Common myeloid progenitor, CD34-positive (primary cell): ENCODE measurements around the gene CPOX.

ENCODE experiments used
- CTCF ChIA-PET: fragments of 350-600 bp; sonication (Branson Sonifier 250); formaldehyde crosslinking; loops from one replicate; lab custom pipeline; 2021; ENCODE audit warnings: antibody characterized with exemption; lab: Charles Lee
- POLR2A ChIA-PET: fragments of 350-600 bp; sonication (Branson Sonifier 250); formaldehyde crosslinking; loops from one replicate; lab custom pipeline; 2021; ENCODE audit warnings: antibody characterized with exemption; lab: Charles Lee
- DNase-seq, 3 donors: peaks; one replicate each; pipeline versions ENCODE4 v3.0.0 to v3.0.0-alpha.2; 2013
- H3K27ac ChIP-seq, 2 experiments: 1 replicate in 1 of 2; 2 replicates in 1 of 2; pipeline ENCODE4 v1.7.0; 2013; ENCODE audit warnings: inconsistent platforms in 2 of 2, low read length in 2 of 2, mild to moderate bottlenecking in 2 of 2, low read depth in 1 of 2, moderate library complexity in 1 of 2; ENCODE audit not compliant: severe bottlenecking in 2 of 2, insufficient read depth in 1 of 2, poor library complexity in 1 of 2
- H3K27me3 ChIP-seq, 5 experiments: replicated peaks in 2 of 5; 1 replicate in 3 of 5; 2 replicates in 2 of 5; pipeline versions ENCODE4 v1.6.1 to v1.7.0; 2013; ENCODE audit warnings: low read length in 4 of 5, mild to moderate bottlenecking in 2 of 5, moderate library complexity in 2 of 5, inconsistent platforms in 1 of 5; ENCODE audit not compliant: insufficient read depth in 5 of 5, control insufficient read depth in 4 of 5
- H3K36me3 ChIP-seq, 4 experiments: 1 replicate in 2 of 4; 2 replicates in 2 of 4; pipeline versions ENCODE4 v1.6.1 to v1.7.0; 2013; ENCODE audit warnings: low read length in 3 of 4, control low read depth in 1 of 4, mild to moderate bottlenecking in 1 of 4; ENCODE audit not compliant: control insufficient read depth in 4 of 4, insufficient read depth in 4 of 4
- H3K4me1 ChIP-seq, 4 experiments: 1 replicate in 3 of 4; 2 replicates in 1 of 4; pipeline versions ENCODE4 v1.6.1 to v1.7.1; 2013; ENCODE audit warnings: low read length in 3 of 4, mild to moderate bottlenecking in 3 of 4, control low read depth in 1 of 4, inconsistent platforms in 1 of 4, moderate library complexity in 1 of 4; ENCODE audit not compliant: control insufficient read depth in 4 of 4, insufficient read depth in 4 of 4; ENCODE audit errors: control extremely low read depth in 1 of 4
- H3K4me3 ChIP-seq, 7 experiments: 1 replicate in 4 of 7; 2 replicates in 3 of 7; pipeline versions ENCODE4 v1.5.1 to v1.7.0; 2013; ENCODE audit warnings: mild to moderate bottlenecking in 7 of 7, low read length in 6 of 7, moderate library complexity in 6 of 7, inconsistent platforms in 2 of 7, low read depth in 2 of 7, control low read depth in 1 of 7; ENCODE audit not compliant: insufficient read depth in 4 of 7, control insufficient read depth in 1 of 7; ENCODE audit errors: extremely low read depth in 1 of 7
- H3K9me3 ChIP-seq, 5 experiments: 1 replicate in 4 of 5; 2 replicates in 1 of 5; pipeline versions ENCODE4 v1.6.1 to v1.7.1; 2013; ENCODE audit warnings: low read length in 4 of 5, mild to moderate bottlenecking in 2 of 5, inconsistent platforms in 1 of 5, low read depth in 1 of 5, moderate library complexity in 1 of 5; ENCODE audit not compliant: control insufficient read depth in 4 of 5, insufficient read depth in 2 of 5; ENCODE audit errors: control extremely low read depth in 1 of 5
- WGBS: methylation state at CpG from one replicate; pipeline ENCODE4 v1.1.5; 2013; ENCODE audit not compliant: insufficient coverage; 5-methylcytosine and 5-hydroxymethylcytosine counted together

The CPOX gene

GRCh38 chr3:98602078-98602678 lies 8.8 kb upstream of the CPOX start:
- Histone ChIP-seq H3K27me3 (no peaks in the 10 kb centered on the region), H3K27ac (no peak overlapping the region), H3K4me3 (no peak overlapping the region), H3K4me1 (peaks cover 0 to 16% (median 6%) of the 10 kb centered on the region in 4 experiments), H3K9me3 (peaks cover 0 to 1% (median 0%) of the 10 kb centered on the region in 5 experiments), H3K36me3 (no peaks in the 10 kb centered on the region)
- peak; percentile 61 to 75 (median 74) for DNase-seq
- ChIA-PET POLR2A (no interaction called here), CTCF (interaction anchor here (0.5 to 14.7 kb wide), 30 partner anchors 10 to 825 kb away, joined by 3 to 293 read pairs (median 4); no protein-coding TSS in a partner anchor)
- whole genome bisulfite sequencing = 30% methylated on average over 2 of the region's 4 CpGs

- WGBS = 80% methylated on average over 1 of the region's 2 CpGs
- POLR2A ChIA-PET = no interaction called here
These were observed 7.8 kb upstream of the CPOX start for GRCh38 chr3:98601180-98601579.

GRCh38 chr3:98600412-98601095 lies 7.1 kb upstream of the CPOX start:
- no peak for DNase-seq
- H3K4me1 ChIP-seq = peaks cover 0 to 17% (median 6%) of the 10 kb centered on the region in 4 experiments
- 100% methylated on average over 1 of the region's 4 CpGs for WGBS
- H3K36me3 ChIP-seq = no peaks in the 10 kb centered on the region
- ChIA-PET CTCF (interaction anchor here (1.0 to 14.7 kb wide), 11 partner anchors 9 to 214 kb away, joined by 3 to 293 read pairs (median 6); no protein-coding TSS in a partner anchor), POLR2A (no interaction called here)
- no peaks in the 10 kb centered on the region for H3K9me3 ChIP-seq
- H3K27ac ChIP-seq = no peak overlapping the region
- no peaks in the 10 kb centered on the region for H3K27me3 ChIP-seq
- no peak overlapping the region for H3K4me3 ChIP-seq

More at GRCh38 chr3:98601180-98601579, 7.8 kb upstream of the CPOX start:
- no peak for DNase-seq
- Histone ChIP-seq H3K27ac (no peak overlapping the region), H3K4me3 (no peak overlapping the region), H3K36me3 (no peaks in the 10 kb centered on the region), H3K27me3 (no peaks in the 10 kb centered on the region), H3K9me3 (no peaks in the 10 kb centered on the region), H3K4me1 (peaks cover 0 to 17% (median 6%) of the 10 kb centered on the region in 4 experiments)
- CTCF ChIA-PET = interaction anchor here (0.5 to 14.7 kb wide), 17 partner anchors 9 to 213 kb away, joined by 3 to 293 read pairs (median 5); no protein-coding TSS in a partner anchor

GRCh38 chr3:98599647-98600411 lies 6.4 kb upstream of the CPOX start:
- POLR2A ChIA-PET = no interaction called here
- Histone ChIP-seq H3K4me3 (no peak overlapping the region), H3K27ac (no peak overlapping the region), H3K36me3 (no peaks in the 10 kb centered on the region), H3K9me3 (no peaks in the 10 kb centered on the region), H3K4me1 (peaks cover 0 to 22% (median 6%) of the 10 kb centered on the region in 4 experiments), H3K27me3 (no peaks in the 10 kb centered on the region)
- WGBS = 98% methylated on average over 3 of the region's 5 CpGs
- DNase-seq = no peak
- CTCF ChIA-PET = interaction anchor here (0.9 to 14.7 kb wide), 6 partner anchors 8 to 214 kb away, joined by 3 to 293 read pairs (median 6); no protein-coding TSS in a partner anchor

- peaks cover 0 to 32% (median 8%) of the 10 kb centered on the region in 4 experiments for H3K4me1 ChIP-seq
- no peaks in the 10 kb centered on the region for H3K36me3 ChIP-seq
- H3K27ac ChIP-seq = no peak overlapping the region
- H3K4me3 ChIP-seq = no peak overlapping the region
- POLR2A ChIA-PET = no interaction called here
- no peaks in the 10 kb centered on the region for H3K27me3 ChIP-seq
- H3K9me3 ChIP-seq = no peaks in the 10 kb centered on the region
- WGBS = no CpG with 5 or more reads among the region's 2 CpGs
- CTCF ChIA-PET = interaction anchor here (0.9 to 14.7 kb wide), 5 partner anchors 59 to 230 kb away, joined by 3 to 293 read pairs (median 6); no protein-coding TSS in a partner anchor
- DNase-seq = no peak
These were observed 5.1 kb upstream of the CPOX start for GRCh38 chr3:98598492-98598891.

GRCh38 chr3:98596541-98597500 lies 3.4 kb upstream of the CPOX start:
- no peaks in the 10 kb centered on the region for H3K36me3 ChIP-seq
- H3K9me3 ChIP-seq = no peaks in the 10 kb centered on the region
- peaks cover 5 to 40% (median 19%) of the 10 kb centered on the region in 4 experiments for H3K4me1 ChIP-seq
- H3K27ac ChIP-seq = no peak overlapping the region
- H3K4me3 ChIP-seq = no peak overlapping the region
- ChIA-PET CTCF (interaction anchor here (0.6 to 14.7 kb wide), 12 partner anchors 10 to 287 kb away, joined by 3 to 293 read pairs (median 4); no protein-coding TSS in a partner anchor), POLR2A (no interaction called here)
- DNase-seq = peak; percentile 78 to 87 (median 82)
- H3K27me3 ChIP-seq = no peaks in the 10 kb centered on the region
- WGBS = 0% methylated on average over 1 of the region's 1 CpG
